Measurements from ENCODE around the gene SUFU. TPM values are rescaled to one million over a fixed set of nuclear protein-coding genes. Genes with fewer than 3 reads are reported as not detected.
A peak's percentile ranks its signal among the peaks of the same experiment; 100 is the strongest.

Gene SUFU
- total and polyA plus RNA-seq, 10 donors: 2.0 to 21.9 (median 13.0) TPM

GRCh38 chr10:102656026-102656425 lies 152.3 kb downstream of the SUFU start:
- intact Hi-C loops (cut with DNase I; ENCODE audit: low total_unique reads): no loop called here
- TF ChIP-seq POLR2A (IDR thresholded peaks at IDR 0.05) (no peak), CTCF (IDR thresholded peaks at IDR 0.05 in 8 of 11, conservative IDR thresholded peaks at IDR 0.05 in 3 of 11) (no peak), POLR2AphosphoS5 (IDR thresholded peaks at IDR 0.05) (peak in 1 of 3 donors; percentile 6)
- no peak overlapping the region for H3K4me3 ChIP-seq
- H3K27ac ChIP-seq: peak overlapping the region in 3 of 8 donors; percentile 79 to 81 (median 81)
- H3K4me1 ChIP-seq: peaks cover 41 to 100% (median 74%) of the 10 kb centered on the region in 6 donors
- no peaks in the 10 kb centered on the region for H3K27me3 ChIP-seq (replicated peaks in 1 of 7)
- peaks cover 3 to 79% (median 50%) of the 10 kb centered on the region in 6 donors for H3K36me3 ChIP-seq
- 84 to 98% (median 94%) methylated on average over 10 to 12 of the region's 12 CpGs for WGBS, 5 donors
- DNase-seq: peak; percentile 67
- H3K9me3 ChIP-seq: no peaks in the 10 kb centered on the region

GRCh38 chr10:102656791-102657371 lies 153.1 kb downstream of the SUFU start:
- Histone ChIP-seq H3K27me3 (replicated peaks in 1 of 7) (no peaks in the 10 kb centered on the region), H3K9me3 (no peaks in the 10 kb centered on the region), H3K4me3 (no peak overlapping the region), H3K27ac (peak overlapping the region; percentile 6 to 81 (median 74)), H3K4me1 (peaks cover 36 to 100% (median 74%) of the 10 kb centered on the region in 6 donors), H3K36me3 (peaks cover 3 to 70% (median 50%) of the 10 kb centered on the region in 6 donors)
- peak; percentile 77 for DNase-seq
- TF ChIP-seq CTCF (IDR thresholded peaks at IDR 0.05 in 8 of 11, conservative IDR thresholded peaks at IDR 0.05 in 3 of 11) (no peak), POLR2AphosphoS5 (IDR thresholded peaks at IDR 0.05) (peak in 1 of 3 donors; percentile 57)
- intact Hi-C loops (cut with DNase I; ENCODE audit: low total_unique reads): no loop called here
- 92 to 95% (median 94%) methylated on average over 31 to 42 of the region's 42 CpGs for WGBS, 5 donors

- intact Hi-C loops (cut with DNase I; ENCODE audit: low total_unique reads): no loop called here
- peaks cover 31 to 97% (median 69%) of the 10 kb centered on the region in 6 donors for H3K4me1 ChIP-seq
- H3K36me3 ChIP-seq: peaks cover 3 to 69% (median 50%) of the 10 kb centered on the region in 6 donors
- H3K27ac ChIP-seq: peak overlapping the region; percentile 6 to 81 (median 74)
- H3K9me3 ChIP-seq: no peaks in the 10 kb centered on the region
- no peak overlapping the region for H3K4me3 ChIP-seq
- no peak for TF ChIP-seq CTCF (IDR thresholded peaks at IDR 0.05 in 8 of 11, conservative IDR thresholded peaks at IDR 0.05 in 3 of 11)
- TF ChIP-seq POLR2AphosphoS5 (IDR thresholded peaks at IDR 0.05): no peak
- TF ChIP-seq POLR2A (IDR thresholded peaks at IDR 0.05): no peak
- WGBS, 5 donors: 63 to 86% (median 71%) methylated on average over 11 of the region's 11 CpGs
- DNase-seq: peak; percentile 66
- H3K27me3 ChIP-seq (replicated peaks in 1 of 7): no peaks in the 10 kb centered on the region
Measured at GRCh38 chr10:102657451-102657850, 153.7 kb downstream of the SUFU start.

GRCh38 chr10:102657984-102658724 lies 154.4 kb downstream of the SUFU start:
- Histone ChIP-seq H3K27ac (peak overlapping the region; percentile 6 to 81 (median 74)), H3K4me3 (no peak overlapping the region), H3K9me3 (no peaks in the 10 kb centered on the region), H3K27me3 (replicated peaks in 1 of 7) (no peaks in the 10 kb centered on the region), H3K4me1 (peaks cover 25 to 90% (median 62%) of the 10 kb centered on the region in 6 donors), H3K36me3 (peaks cover 3 to 64% (median 48%) of the 10 kb centered on the region in 6 donors)
- TF ChIP-seq CTCF (IDR thresholded peaks at IDR 0.05 in 8 of 11, conservative IDR thresholded peaks at IDR 0.05 in 3 of 11) (no peak), POLR2AphosphoS5 (IDR thresholded peaks at IDR 0.05) (peak; percentile 49 to 75 (median 57)), POLR2A (IDR thresholded peaks at IDR 0.05) (no peak)
- intact Hi-C loops (cut with DNase I; ENCODE audit: low total_unique reads): no loop called here
- DNase-seq: peak; percentile 76
- WGBS, 5 donors: 48 to 68% (median 56%) methylated on average over 13 of the region's 13 CpGs

All from spleen (tissue), 11 donors.